ENCODE data around the gene EXOC2. TPM values are rescaled to one million over a fixed set of nuclear protein-coding genes. Genes with fewer than 3 reads are reported as not detected.

The EXOC2 gene
- total and polyA plus RNA-seq, 2 donors (not counting 3 experiments of a cell fraction or from before 2014, with no cell fraction given), result 18.2 to 30.8 TPM

- Histone ChIP-seq H3K9me3 (replicated peaks; ENCODE audit: control insufficient read depth, insufficient read depth, low read length) (no peaks in the 10 kb centered on the region), H3K9me1 (replicated peaks; ENCODE audit: control insufficient read depth, extremely low read depth, insufficient read depth, low read length) (no peaks in the 10 kb centered on the region), H3K27ac (ENCODE audit: insufficient read depth, low read depth, low read length) (no peak overlapping the region), H3K9ac (replicated peaks; ENCODE audit: extremely low read depth, insufficient read depth, low read length) (no peak overlapping the region), H3K4me2 (ENCODE audit: insufficient read depth, low read length) (no peak overlapping the region), H3K36me3 (ENCODE audit: control insufficient read depth in 2 of 2, extremely low read depth in 1 of 2, insufficient read depth in 2 of 2, low read length in 2 of 2) (no peaks in the 10 kb centered on the region), H4K20me1 (replicated peaks; ENCODE audit: control insufficient read depth, extremely low read depth, insufficient read depth, low read length) (no peaks in the 10 kb centered on the region), H3K79me2 (ENCODE audit: control insufficient read depth, insufficient read depth, low read length) (no peaks in the 10 kb centered on the region), H3K4me1 (ENCODE audit: control insufficient read depth, extremely low read depth, insufficient read depth, low read length) (no peaks in the 10 kb centered on the region), H3K27me3 (ENCODE audit: control insufficient read depth in 2 of 2, insufficient read depth in 2 of 2, low read length in 2 of 2) (no peaks in the 10 kb centered on the region), H3K4me3 (replicated peaks in 1 of 3; ENCODE audit: insufficient read depth in 1 of 3, low read depth in 1 of 3, low read length in 3 of 3) (no peak overlapping the region), H2AFZ (ENCODE audit: low read depth, low read length) (no peak overlapping the region)
- ChIA-PET CTCF (no interaction called here), POLR2A (no interaction called here)
- DNase-seq (ENCODE audit: low read depth, low spot score) (no peak), FAIRE-seq (no peak)
- no peak for TF ChIP-seq EZH2 (IDR thresholded peaks at IDR 0.05; ENCODE audit: borderline replicate concordance, low read depth, low read length, severe bottlenecking)
- no peak for TF ChIP-seq JUN (IDR thresholded peaks at IDR 0.05; ENCODE audit: borderline replicate concordance, insufficient read depth, insufficient read length, low read depth)
- TF ChIP-seq POLR2A (IDR thresholded peaks at IDR 0.05; ENCODE audit: low read depth, low read length), result no peak
- TF ChIP-seq POLR2AphosphoS5 (IDR thresholded peaks at IDR 0.05; ENCODE audit: insufficient read depth, low read depth, low read length), result no peak
- TF ChIP-seq MAX (IDR thresholded peaks at IDR 0.05; ENCODE audit: insufficient read depth, insufficient read length), result no peak
- TF ChIP-seq MYC (IDR thresholded peaks at IDR 0.05; ENCODE audit: low read depth, low read length), result no peak
- TF ChIP-seq FOS (IDR thresholded peaks at IDR 0.05; ENCODE audit: borderline replicate concordance, insufficient read depth, low read length), result no peak
- no peak for TF ChIP-seq CTCF (IDR thresholded peaks at IDR 0.05; ENCODE audit: extremely low read depth in 1 of 2, insufficient read depth in 1 of 2, low read depth in 1 of 2, low read length in 2 of 2)
- no peak for TF ChIP-seq GATA2 (IDR thresholded peaks at IDR 0.05; ENCODE audit: insufficient read depth, insufficient read length, low read depth, low read length)
- intact Hi-C loops (cut with micrococcal nuclease) (no loop called here), dilution Hi-C loops (cut with MboI; ENCODE audit: extremely low pct_ligation_motif_present, low sequenced_read_pairs) (no loop called here)
- no TSS peak for BruUV-seq (replicated peaks)
Measured at GRCh38 chr6:445571-446417, 247.1 kb downstream of the EXOC2 start.
